ENCODE results near the gene SNRPA1. TPM values are rescaled to one million over a fixed set of nuclear protein-coding genes. Genes with fewer than 3 reads are reported as not detected.
"Not testable (repeated sequence)": the region's sequence is repeated elsewhere in the genome, so short reads cannot be mapped to it uniquely, and the experiment has no call there.

Gene SNRPA1
- 32.3 and 35.5 TPM in 2 replicates for total RNA-seq (2014; rRNA removed; shearing (Covaris generic))

- H3K27me3 ChIP-seq (ENCODE audit: control insufficient read depth, insufficient read depth, low read length) = no peaks in the 10 kb centered on the region
- H3K36me3 ChIP-seq (replicated peaks; ENCODE audit: control insufficient read depth, insufficient read depth, low read length) = peaks cover 2% of the 10 kb centered on the region; the same call in 1 of the 2 replicates
- peak within 1 kb of the TSS; percentile 99 for H3K4me3 ChIP-seq (ENCODE audit: insufficient read depth, low read depth, low read length)
- peak; percentile 98 for DNase-seq
Measured at GRCh38 chr15:101294731-101295606, at the start of gene SNRPA1. TSS of gene SNRPA1 (minus strand) at chr15:101295248. CDS start at chr15:101295178, 70 bp downstream.

GRCh38 chr15:101342056-101342455, 47.0 kb upstream of the SNRPA1 start:
- Histone ChIP-seq H3K36me3 (replicated peaks; ENCODE audit: control insufficient read depth, insufficient read depth, low read length) (no peaks in the 10 kb centered on the region), H3K4me3 (ENCODE audit: insufficient read depth, low read depth, low read length) (no peak overlapping the region), H3K27me3 (ENCODE audit: control insufficient read depth, insufficient read depth, low read length) (peaks cover 3% of the 10 kb centered on the region; the same call in 1 of the 2 replicates)
- DNase-seq = no peak

DNA sequence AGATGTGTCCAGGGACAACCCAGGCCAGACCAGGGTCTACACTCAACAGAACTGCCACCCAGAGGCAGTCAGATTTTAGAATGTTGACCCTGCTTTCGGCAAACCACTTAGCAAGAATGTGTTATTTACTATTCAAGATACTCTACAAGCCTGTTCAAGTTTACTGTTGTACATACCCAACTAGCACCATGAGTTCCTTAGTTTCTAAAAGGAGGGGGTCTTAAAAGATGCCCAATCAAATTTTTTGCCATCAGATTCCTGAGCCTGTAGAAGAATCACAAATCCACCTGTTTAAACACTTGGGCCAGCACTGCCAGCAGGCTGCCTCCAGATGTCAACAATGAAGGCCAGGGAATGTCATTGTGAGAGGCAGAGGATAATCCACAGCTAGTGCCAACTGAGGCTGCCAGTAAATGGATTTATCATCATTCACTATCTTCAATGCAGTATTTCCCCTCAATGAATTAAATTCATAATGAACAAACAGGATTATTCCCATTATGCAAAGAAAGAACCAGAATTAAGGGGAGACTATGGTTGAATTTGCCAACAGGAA, 43.5 kb upstream of the SNRPA1 start:
- H3K4me3 ChIP-seq (ENCODE audit: insufficient read depth, low read depth, low read length) = no peak overlapping the region
- no peaks in the 10 kb centered on the region for H3K36me3 ChIP-seq (replicated peaks; ENCODE audit: control insufficient read depth, insufficient read depth, low read length)
- DNase-seq = no peak
- H3K27me3 ChIP-seq (ENCODE audit: control insufficient read depth, insufficient read depth, low read length) = peaks cover 3% of the 10 kb centered on the region; the same call in 1 of the 2 replicates

GRCh38 chr15:101337976-101338375, 42.9 kb upstream of the SNRPA1 start:
- H3K27me3 ChIP-seq (ENCODE audit: control insufficient read depth, insufficient read depth, low read length) = peaks cover 3% of the 10 kb centered on the region; the same call in 1 of the 2 replicates
- H3K4me3 ChIP-seq (ENCODE audit: insufficient read depth, low read depth, low read length) = no peak overlapping the region
- no peak for DNase-seq

DNA sequence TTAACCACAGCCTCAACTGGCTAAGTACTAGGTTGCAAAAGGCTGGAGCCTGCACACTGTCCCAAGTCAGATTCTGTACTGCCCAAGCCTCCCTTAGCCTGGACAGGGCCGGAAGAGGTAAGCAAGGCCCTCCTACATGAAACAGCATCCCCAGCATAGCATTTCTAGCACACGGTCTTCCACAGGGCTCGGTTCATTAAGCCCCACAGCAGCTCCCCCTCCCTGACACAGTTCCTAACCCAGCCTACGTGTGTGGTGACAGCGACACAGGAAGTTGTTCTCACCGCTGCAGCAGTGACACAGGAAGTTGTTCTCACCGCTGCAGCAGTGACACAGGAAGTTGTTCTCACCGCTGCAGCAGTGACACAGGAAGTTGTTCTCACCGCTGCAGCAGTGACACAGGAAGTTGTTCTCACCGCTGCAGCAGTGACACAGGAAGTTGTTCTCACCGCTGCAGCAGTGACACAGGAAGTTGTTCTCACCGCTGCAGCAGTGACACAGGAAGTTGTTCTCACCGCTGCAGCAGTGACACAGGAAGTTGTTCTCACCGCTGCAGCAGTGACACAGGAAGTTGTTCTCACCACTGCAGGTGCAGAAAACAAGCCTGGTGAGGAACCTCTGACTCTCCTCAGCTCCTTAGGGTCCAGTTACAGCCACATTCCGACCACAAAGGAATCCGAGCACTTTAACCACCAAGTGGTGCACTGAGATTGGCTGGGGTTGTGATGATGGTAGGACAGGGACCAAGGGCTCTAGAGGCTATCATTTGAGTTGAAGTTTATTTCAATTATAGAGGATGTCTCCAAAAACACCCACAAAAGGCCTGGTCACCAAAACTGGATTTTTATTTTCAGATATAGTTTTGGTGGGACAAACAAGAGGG, 39.1 kb upstream of the SNRPA1 start:
- H3K36me3 ChIP-seq (replicated peaks; ENCODE audit: control insufficient read depth, insufficient read depth, low read length); DNase-seq: not testable (repeated sequence)

More at GRCh38 chr15:101337976-101338375, 42.9 kb upstream of the SNRPA1 start:
- no peaks in the 10 kb centered on the region for H3K36me3 ChIP-seq (replicated peaks; ENCODE audit: control insufficient read depth, insufficient read depth, low read length)

GRCh38 chr15:101332061-101332467, 37.0 kb upstream of the SNRPA1 start:
- no peaks in the 10 kb centered on the region for H3K36me3 ChIP-seq (replicated peaks; ENCODE audit: control insufficient read depth, insufficient read depth, low read length)
- peaks cover 3% of the 10 kb centered on the region for H3K27me3 ChIP-seq (ENCODE audit: control insufficient read depth, insufficient read depth, low read length)
- H3K4me3 ChIP-seq (ENCODE audit: insufficient read depth, low read depth, low read length) = no peak overlapping the region
- no peak for DNase-seq

More for the DNA sequence above, 39.1 kb upstream of the SNRPA1 start:
- H3K27me3 ChIP-seq (ENCODE audit: control insufficient read depth, insufficient read depth, low read length); H3K4me3 ChIP-seq (ENCODE audit: insufficient read depth, low read depth, low read length): not testable (repeated sequence)

GRCh38 chr15:101329867-101330380, 34.9 kb upstream of the SNRPA1 start:
- no peak for DNase-seq
- peaks cover 3% of the 10 kb centered on the region for H3K27me3 ChIP-seq (ENCODE audit: control insufficient read depth, insufficient read depth, low read length)
- H3K36me3 ChIP-seq (replicated peaks; ENCODE audit: control insufficient read depth, insufficient read depth, low read length) = no peaks in the 10 kb centered on the region
- no peak overlapping the region for H3K4me3 ChIP-seq (ENCODE audit: insufficient read depth, low read depth, low read length)

GRCh38 chr15:101329309-101329863, 34.3 kb upstream of the SNRPA1 start:
- H3K27me3 ChIP-seq (ENCODE audit: control insufficient read depth, insufficient read depth, low read length) = peaks cover 3% of the 10 kb centered on the region
- H3K4me3 ChIP-seq (ENCODE audit: insufficient read depth, low read depth, low read length) = no peak overlapping the region
- DNase-seq = no peak
- H3K36me3 ChIP-seq (replicated peaks; ENCODE audit: control insufficient read depth, insufficient read depth, low read length) = no peaks in the 10 kb centered on the region

DNA sequence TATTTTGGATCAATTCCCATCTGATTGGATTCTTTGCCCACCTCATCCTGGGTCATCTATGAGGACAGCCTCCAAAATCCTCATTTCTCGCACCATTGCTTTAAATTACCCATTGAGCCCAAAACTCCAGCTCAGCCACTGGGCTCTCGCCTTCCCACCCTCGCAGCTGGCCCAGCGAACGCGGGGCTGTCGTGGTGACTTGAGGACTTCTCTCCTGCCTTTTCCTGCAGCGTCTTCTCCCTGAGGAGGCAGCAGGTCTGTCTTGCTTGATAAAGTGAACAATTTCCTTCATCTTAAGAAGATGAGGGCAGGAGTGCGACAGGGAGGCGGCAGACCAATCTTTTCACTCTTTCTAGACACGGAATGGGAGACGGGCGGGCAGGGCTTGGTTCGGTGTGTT, 33.0 kb upstream of the SNRPA1 start:
- Histone ChIP-seq H3K4me3 (ENCODE audit: insufficient read depth, low read depth, low read length) (no peak overlapping the region), H3K27me3 (ENCODE audit: control insufficient read depth, insufficient read depth, low read length) (peaks cover 3% of the 10 kb centered on the region), H3K36me3 (replicated peaks; ENCODE audit: control insufficient read depth, insufficient read depth, low read length) (no peaks in the 10 kb centered on the region)
- peak; percentile 19 for DNase-seq

DNA sequence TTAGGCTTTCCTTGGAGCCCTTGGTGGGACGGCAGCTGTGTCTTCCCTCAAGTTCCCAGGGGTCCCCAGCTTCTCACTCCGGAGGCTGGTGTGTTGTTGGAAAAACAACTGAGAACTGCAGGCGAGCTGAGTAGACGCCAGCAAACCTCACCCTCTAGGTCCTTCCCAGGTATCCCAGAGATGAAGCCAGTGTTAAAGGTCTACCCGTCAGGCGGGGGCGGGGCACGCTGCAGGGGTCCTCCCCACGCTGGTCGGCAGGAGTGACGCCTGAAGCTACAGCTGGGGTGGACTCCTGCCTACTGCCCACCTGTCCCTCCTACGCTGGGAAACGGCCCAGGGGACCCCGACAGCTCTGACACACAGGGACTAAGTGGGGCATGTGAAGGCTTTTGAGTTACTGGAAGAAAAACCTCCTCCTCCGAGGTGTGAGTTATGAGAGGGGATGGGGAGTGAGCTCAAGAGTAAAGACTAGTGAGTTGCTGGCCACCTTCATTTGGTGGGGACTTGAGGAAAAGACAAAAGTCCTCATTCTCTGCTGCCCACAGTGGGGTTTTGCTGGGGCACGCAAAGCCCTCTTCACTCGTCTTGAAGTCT, 32.2 kb upstream of the SNRPA1 start:
- DNase-seq = no peak

GRCh38 chr15:101326462-101327146, 31.6 kb upstream of the SNRPA1 start:
- H3K27me3 ChIP-seq (ENCODE audit: control insufficient read depth, insufficient read depth, low read length) = peaks cover under 1% of the 10 kb centered on the region
- H3K4me3 ChIP-seq (ENCODE audit: insufficient read depth, low read depth, low read length) = no peak overlapping the region
- DNase-seq = peak; percentile 47
- no peaks in the 10 kb centered on the region for H3K36me3 ChIP-seq (replicated peaks; ENCODE audit: control insufficient read depth, insufficient read depth, low read length)

More for the DNA sequence above, 32.2 kb upstream of the SNRPA1 start:
- no peaks in the 10 kb centered on the region for H3K36me3 ChIP-seq (replicated peaks; ENCODE audit: control insufficient read depth, insufficient read depth, low read length)
- H3K27me3 ChIP-seq (ENCODE audit: control insufficient read depth, insufficient read depth, low read length) = peaks cover 3% of the 10 kb centered on the region
- no peak overlapping the region for H3K4me3 ChIP-seq (ENCODE audit: insufficient read depth, low read depth, low read length)

- DNase-seq = no peak
- no peak overlapping the region for H3K4me3 ChIP-seq (ENCODE audit: insufficient read depth, low read depth, low read length)
- no peaks in the 10 kb centered on the region for H3K36me3 ChIP-seq (replicated peaks; ENCODE audit: control insufficient read depth, insufficient read depth, low read length)
- no peaks in the 10 kb centered on the region; the same call in 1 of the 2 replicates for H3K27me3 ChIP-seq (ENCODE audit: control insufficient read depth, insufficient read depth, low read length)
Measured at GRCh38 chr15:101326026-101326315, 30.9 kb upstream of the SNRPA1 start.

- no peak for DNase-seq
- Histone ChIP-seq H3K4me3 (ENCODE audit: insufficient read depth, low read depth, low read length) (no peak overlapping the region), H3K27me3 (ENCODE audit: control insufficient read depth, insufficient read depth, low read length) (no peaks in the 10 kb centered on the region; the same call in 1 of the 2 replicates), H3K36me3 (replicated peaks; ENCODE audit: control insufficient read depth, insufficient read depth, low read length) (no peaks in the 10 kb centered on the region)
Measured at GRCh38 chr15:101325263-101326025, 30.4 kb upstream of the SNRPA1 start.
